Stomach smooth muscle (tissue), 2 donors: ENCODE results near the gene SF3A2.
"Not testable (repeated sequence)": the region's sequence is repeated elsewhere in the genome, so short reads cannot be mapped to it uniquely, and the experiment has no call there.

Experiments used
- H3K27ac ChIP-seq: one replicate; pipeline ENCODE4 v1.7.0; 2013; ENCODE audit warnings: mild to moderate bottlenecking, low read length, inconsistent platforms
- H3K27me3 ChIP-seq, 2 donors: one replicate each; pipeline ENCODE4 v1.7.0; 2013; ENCODE audit warnings: low read length in 2 of 2; ENCODE audit not compliant: insufficient read depth in 2 of 2, control insufficient read depth in 1 of 2
- H3K36me3 ChIP-seq, 2 donors: one replicate each; pipeline ENCODE4 v1.7.0; 2013; ENCODE audit warnings: low read length in 2 of 2; ENCODE audit not compliant: control insufficient read depth in 2 of 2, insufficient read depth in 2 of 2
- H3K4me1 ChIP-seq: one replicate; pipeline ENCODE4 v1.7.0; 2013; ENCODE audit warnings: low read length; ENCODE audit not compliant: control insufficient read depth, insufficient read depth
- H3K4me3 ChIP-seq, 2 donors: one replicate each; pipeline ENCODE4 v1.7.0; 2013; ENCODE audit warnings: low read length in 2 of 2
- H3K9ac ChIP-seq, 2 donors: one replicate each; pipeline ENCODE4 v1.7.0; 2013; ENCODE audit warnings: low read length in 2 of 2, mild to moderate bottlenecking in 1 of 2
- H3K9me3 ChIP-seq, 2 donors: one replicate each; pipeline ENCODE4 v1.7.0; 2013; ENCODE audit warnings: low read length in 2 of 2; ENCODE audit not compliant: control insufficient read depth in 2 of 2
- donor health status: healthy.
- donor health status: Pancreatic carcinoma.

SF3A2 gene

DNA sequence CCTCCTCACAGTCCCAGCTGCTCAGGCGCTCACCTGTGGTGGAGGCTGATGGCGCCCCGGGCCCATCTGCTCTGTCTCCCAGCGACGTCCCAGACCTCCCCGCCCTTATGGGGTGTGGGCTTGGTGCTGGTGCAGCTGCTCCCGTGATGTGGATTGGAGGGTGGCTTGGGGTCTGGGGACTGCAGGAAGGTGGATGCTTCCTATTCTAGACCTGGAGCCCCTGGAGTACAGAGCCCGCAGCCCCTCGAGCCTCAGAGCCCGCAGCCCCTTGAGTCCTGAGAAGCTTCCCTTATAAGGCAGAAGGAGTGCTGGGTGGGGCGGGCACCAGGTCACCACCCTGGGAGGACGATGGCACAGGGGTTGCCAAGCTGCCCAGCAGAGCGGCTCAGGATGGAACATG is 41.3 kb upstream of the SF3A2 start:
- Histone ChIP-seq H3K4me3 (no peak overlapping the region), H3K36me3 (peaks cover 18 to 27% of the 10 kb centered on the region in 2 donors)

DNA sequence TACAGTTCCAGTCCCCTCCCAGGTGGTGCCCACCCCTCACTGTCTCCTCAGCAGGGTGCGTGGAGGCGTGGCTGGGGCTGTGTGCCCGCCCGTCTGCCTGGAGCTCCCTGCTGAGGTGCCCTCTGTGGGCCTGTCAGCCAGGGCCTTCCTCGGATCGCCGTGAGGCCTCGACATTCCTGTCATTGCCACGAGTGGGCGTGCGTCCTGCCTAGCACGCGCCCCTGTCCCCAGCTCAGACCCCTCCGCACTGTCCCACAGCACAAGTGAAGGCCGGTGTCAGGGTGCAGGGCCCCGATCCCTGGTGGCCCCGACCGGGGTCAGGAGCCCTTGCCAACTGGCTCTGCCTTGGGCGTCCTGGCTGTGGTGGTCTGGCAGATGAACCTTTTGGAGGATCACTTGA is 40.7 kb upstream of the SF3A2 start:
- H3K27ac ChIP-seq, result no peak overlapping the region
- no peak overlapping the region for H3K4me3 ChIP-seq
- H3K9ac ChIP-seq, result no peak overlapping the region
- H3K36me3 ChIP-seq, result peaks cover 18 to 27% of the 10 kb centered on the region in 2 donors
- no peaks in the 10 kb centered on the region for H3K4me1 ChIP-seq
- H3K9me3 ChIP-seq, result no peaks in the 10 kb centered on the region
- H3K27me3 ChIP-seq, result no peaks in the 10 kb centered on the region

More for the DNA sequence above, 41.3 kb upstream of the SF3A2 start:
- Histone ChIP-seq H3K4me1 (no peaks in the 10 kb centered on the region), H3K27me3 (no peaks in the 10 kb centered on the region), H3K27ac (no peak overlapping the region), H3K9me3 (no peaks in the 10 kb centered on the region), H3K9ac (no peak overlapping the region)

DNA sequence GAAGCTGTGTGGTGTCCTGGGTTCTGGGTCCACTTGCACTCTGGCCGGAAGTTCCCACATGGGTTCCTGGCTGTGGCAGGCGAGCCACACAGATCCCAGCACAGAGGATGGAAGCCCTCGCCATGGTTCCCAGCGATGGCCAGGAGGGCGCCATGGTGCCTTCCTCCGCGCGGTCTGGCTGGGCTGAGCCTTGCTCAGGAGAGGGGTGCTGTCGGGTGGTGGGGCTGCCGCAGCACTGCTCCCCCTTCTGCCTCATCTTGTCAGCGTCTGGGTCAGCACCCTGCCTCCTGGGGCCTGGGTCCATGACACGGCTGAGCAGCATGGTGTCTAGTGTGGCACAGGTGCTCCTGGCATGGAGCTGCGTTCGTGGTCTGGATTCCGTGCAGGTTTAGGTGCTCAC is 39.4 kb upstream of the SF3A2 start:
- Histone ChIP-seq H3K36me3 (peaks cover 12 to 19% of the 10 kb centered on the region in 2 donors), H3K9me3 (no peaks in the 10 kb centered on the region), H3K4me3 (no peak overlapping the region), H3K9ac (no peak overlapping the region), H3K27ac (no peak overlapping the region), H3K4me1 (no peaks in the 10 kb centered on the region), H3K27me3 (no peaks in the 10 kb centered on the region)

DNA sequence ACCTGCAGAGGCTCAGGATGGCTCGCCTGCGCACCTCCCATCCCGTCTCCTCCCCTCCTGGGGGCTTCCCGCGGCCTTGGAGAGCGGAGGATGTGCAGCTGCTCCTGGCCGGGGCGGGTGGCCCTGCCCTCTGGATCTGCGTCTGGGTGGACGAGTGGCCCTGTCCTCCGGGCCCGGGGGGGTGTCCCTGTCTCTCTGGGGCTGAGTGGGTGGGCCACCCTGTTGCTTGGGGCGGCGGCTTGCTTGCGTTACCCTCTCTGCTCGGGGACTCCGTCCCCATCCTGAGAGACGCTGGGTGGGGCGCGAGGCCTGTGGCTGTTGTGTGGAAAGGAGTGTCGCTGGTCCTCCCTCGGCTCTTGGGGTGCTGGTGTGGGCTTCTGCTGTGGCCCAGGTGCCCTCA is 38.3 kb upstream of the SF3A2 start:
- no peak overlapping the region for H3K27ac ChIP-seq
- no peaks in the 10 kb centered on the region for H3K27me3 ChIP-seq
- no peak overlapping the region for H3K9ac ChIP-seq
- H3K36me3 ChIP-seq, result peaks cover 12 to 18% of the 10 kb centered on the region in 2 donors
- no peaks in the 10 kb centered on the region for H3K4me1 ChIP-seq
- no peak overlapping the region for H3K4me3 ChIP-seq
- H3K9me3 ChIP-seq, result no peaks in the 10 kb centered on the region

DNA sequence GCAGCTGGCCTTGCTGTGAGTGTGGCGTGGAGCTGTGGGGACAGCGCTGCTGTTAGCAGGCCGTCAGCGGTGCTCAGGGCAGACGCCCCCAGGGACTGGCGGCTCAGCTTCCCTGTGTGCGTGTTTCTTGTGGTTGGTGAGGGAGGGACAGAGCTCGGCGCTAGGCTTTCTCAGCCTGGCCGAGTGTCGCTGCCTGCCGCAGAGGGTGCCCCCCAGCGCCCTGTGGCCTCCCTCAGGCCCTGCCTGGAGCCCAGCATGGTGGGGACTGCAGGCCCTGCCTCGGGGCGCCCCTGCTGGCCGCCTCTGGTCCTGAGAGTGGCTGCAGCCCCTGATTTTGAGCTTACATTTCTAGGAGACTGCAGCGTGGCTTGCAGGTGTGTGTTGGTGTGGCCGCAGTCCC is 37.4 kb upstream of the SF3A2 start:
- Histone ChIP-seq H3K4me3 (no peak overlapping the region), H3K27ac (no peak overlapping the region), H3K9me3 (no peaks in the 10 kb centered on the region), H3K27me3 (no peaks in the 10 kb centered on the region), H3K9ac (no peak overlapping the region), H3K36me3 (peaks cover 12 to 15% of the 10 kb centered on the region in 2 donors), H3K4me1 (no peaks in the 10 kb centered on the region)

DNA sequence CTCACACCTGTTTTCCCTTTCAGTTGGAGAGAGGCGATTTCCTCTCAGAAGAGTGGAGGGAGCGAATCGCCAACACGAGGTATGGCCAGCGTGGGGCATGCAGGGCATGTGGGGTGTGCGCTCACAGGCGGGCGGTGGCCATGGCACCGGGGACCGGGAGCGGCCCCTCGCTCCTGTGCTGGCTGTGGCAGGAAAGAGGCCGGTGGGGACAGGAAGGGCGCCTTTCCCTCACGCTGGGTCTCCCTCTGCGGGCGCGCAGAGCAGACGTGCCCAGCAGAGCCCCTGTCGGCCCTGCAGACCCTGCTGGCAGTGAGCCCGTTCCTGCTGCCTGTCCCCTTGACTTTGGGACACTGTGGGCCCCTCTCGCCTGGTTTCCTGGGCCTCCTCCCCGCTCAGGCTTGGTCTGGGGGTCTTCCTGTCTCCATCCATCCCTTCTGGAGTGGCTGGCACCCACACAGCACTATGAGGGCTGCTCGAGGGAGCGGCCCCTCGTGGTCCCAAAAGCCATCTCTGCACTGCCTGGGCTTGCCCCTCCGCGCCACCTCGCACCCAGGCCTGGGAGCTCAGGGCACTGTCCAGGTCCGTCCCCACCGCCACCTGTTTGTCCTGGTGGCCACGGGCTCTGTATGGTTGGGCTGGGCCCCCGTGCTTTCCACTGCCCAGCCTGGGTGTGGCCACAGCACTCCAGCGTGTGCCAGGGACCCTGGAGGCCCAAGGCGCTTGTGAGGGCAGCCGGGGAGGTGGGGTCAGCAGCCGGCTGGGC is 36.6 kb upstream of the SF3A2 start:
- Histone ChIP-seq H3K9me3 (no peaks in the 10 kb centered on the region), H3K27me3 (no peaks in the 10 kb centered on the region), H3K36me3 (peaks cover 11 to 12% of the 10 kb centered on the region in 2 donors), H3K4me1 (no peaks in the 10 kb centered on the region), H3K4me3 (no peak overlapping the region), H3K27ac (no peak overlapping the region), H3K9ac (no peak overlapping the region)

DNA sequence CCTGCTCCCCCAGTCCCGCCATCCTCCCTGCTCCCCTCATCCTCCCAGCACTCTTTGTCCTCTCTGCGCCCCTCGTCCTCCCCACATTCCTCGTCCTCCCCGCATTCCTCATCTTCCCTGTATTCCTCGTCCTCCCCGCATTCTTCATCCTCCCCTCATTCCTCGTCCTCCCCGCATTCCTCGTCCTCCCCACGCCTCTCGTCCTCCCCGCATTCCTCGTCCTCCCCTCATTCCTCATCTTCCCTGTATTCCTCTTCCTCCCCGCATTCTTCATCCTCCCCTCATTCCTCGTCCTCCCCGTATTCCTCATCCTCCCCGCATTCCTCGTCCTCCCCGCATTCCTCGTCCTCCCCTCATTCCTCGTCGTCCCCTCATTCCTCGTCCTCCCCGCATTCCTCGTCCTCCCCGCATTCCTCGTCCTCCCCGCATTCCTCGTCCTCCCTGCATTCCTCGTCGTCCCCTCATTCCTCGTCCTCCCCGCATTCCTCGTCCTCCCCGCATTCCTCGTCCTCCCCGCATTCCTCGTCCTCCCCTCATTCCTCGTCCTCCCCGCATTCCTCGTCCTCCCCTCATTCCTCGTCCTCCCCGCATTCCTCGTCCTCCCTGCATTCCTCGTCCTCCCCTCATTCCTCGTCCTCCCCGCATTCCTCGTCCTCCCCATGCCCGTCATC is 35.9 kb upstream of the SF3A2 start:
- not testable (repeated sequence) for H3K9me3 ChIP-seq, H3K9ac ChIP-seq, H3K4me1 ChIP-seq, H3K27ac ChIP-seq, H3K27me3 ChIP-seq, H3K4me3 ChIP-seq
- H3K36me3 ChIP-seq, result peaks cover 6 to 13% of the 10 kb centered on the region in 2 donors

DNA sequence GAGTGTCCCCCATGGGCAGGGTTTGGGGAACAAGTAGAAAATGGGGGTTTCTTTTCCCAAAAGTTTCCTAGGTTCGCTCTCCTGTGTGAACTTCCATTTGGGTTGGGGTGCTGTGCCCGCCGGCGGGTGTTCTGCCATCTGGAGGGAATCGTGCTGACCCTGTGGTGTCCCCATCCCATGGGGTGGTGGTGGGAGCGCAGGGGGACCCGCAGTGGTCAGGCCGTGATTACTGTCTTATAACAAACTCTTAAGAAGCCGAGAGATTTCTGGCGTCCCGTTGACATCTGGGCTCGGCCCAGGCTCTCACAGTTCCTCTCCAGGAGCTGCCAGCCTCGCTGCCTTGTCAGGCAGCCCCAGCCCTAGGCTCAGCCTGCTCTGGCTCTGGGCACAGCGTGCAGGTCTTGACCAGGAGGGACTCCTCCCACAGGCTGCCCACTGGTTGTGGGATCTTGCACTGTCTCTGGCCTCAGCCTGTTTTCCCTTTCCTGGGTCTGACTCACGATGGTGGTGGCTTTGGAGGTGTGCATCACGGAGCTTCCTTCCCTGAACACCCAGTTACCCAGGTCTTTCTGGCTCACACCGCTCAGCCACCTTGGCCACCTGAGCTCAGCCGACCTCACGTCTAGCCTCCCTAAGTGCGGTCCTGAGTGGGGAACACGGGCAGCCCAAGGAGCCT is 35.0 kb upstream of the SF3A2 start:
- Histone ChIP-seq H3K9me3 (no peaks in the 10 kb centered on the region), H3K27ac (no peak overlapping the region), H3K4me3 (no peak overlapping the region), H3K4me1 (no peaks in the 10 kb centered on the region), H3K9ac (no peak overlapping the region), H3K36me3 (peaks cover 3 to 11% of the 10 kb centered on the region in 2 donors), H3K27me3 (no peaks in the 10 kb centered on the region)

DNA sequence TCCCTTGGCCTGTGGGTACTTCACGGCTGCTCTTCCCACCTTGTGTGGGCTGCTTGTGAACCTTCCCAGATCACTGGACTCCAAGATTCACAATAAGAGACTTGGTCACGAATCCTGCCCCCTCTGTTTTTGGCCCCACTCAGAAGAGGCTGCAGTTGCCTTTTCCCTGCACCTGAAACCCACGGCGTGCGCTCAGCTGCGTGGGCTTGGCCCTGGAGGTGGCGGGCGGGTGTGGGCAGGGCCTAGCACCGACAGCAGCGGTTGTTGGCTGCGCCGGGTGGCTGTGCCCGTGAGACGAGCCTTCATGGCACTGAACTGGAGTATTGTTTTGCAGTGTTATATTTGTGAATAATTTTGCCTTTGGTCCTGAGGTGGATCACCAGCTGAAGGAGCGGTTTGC is 34.3 kb upstream of the SF3A2 start:
- Histone ChIP-seq H3K27me3 (no peaks in the 10 kb centered on the region), H3K36me3 (peaks cover under 1 to 15% of the 10 kb centered on the region in 2 donors), H3K9me3 (no peaks in the 10 kb centered on the region), H3K4me3 (no peak overlapping the region), H3K9ac (no peak overlapping the region), H3K4me1 (no peaks in the 10 kb centered on the region), H3K27ac (no peak overlapping the region)

DNA sequence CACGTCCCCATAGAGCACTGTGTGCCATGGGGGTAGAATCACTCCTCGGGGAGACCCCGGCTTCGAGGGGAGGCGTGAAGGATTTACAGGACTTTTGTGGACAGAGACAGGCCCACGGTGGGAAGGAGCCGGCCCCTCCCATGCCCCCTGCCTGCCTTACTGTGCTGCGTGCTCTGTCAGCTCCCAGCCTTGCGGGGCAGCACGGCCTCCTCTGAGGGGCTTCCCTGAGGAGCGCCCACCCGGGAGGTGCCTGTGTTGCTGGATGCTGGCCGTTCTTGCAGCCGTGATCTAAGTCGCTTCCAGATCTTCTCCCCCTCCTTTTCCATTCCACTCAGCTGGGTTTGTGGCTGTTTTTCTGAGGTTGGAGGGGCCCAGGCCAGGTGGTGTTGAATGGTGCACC is 29.6 kb upstream of the SF3A2 start:
- no peaks in the 10 kb centered on the region for H3K27me3 ChIP-seq
- H3K27ac ChIP-seq, result no peak overlapping the region
- no peak overlapping the region for H3K4me3 ChIP-seq
- no peaks in the 10 kb centered on the region for H3K9me3 ChIP-seq
- H3K36me3 ChIP-seq, result peaks cover 12 to 30% of the 10 kb centered on the region in 2 donors
- H3K9ac ChIP-seq, result no peak overlapping the region
- H3K4me1 ChIP-seq, result peaks cover 8% of the 10 kb centered on the region
